ENCODE data around the gene IGF2BP3. TPM values are rescaled to one million over a fixed set of nuclear protein-coding genes. Genes with fewer than 3 reads are reported as not detected.
A peak's percentile ranks its signal among the peaks of the same experiment; 100 is the strongest.

The IGF2BP3 gene

DNA sequence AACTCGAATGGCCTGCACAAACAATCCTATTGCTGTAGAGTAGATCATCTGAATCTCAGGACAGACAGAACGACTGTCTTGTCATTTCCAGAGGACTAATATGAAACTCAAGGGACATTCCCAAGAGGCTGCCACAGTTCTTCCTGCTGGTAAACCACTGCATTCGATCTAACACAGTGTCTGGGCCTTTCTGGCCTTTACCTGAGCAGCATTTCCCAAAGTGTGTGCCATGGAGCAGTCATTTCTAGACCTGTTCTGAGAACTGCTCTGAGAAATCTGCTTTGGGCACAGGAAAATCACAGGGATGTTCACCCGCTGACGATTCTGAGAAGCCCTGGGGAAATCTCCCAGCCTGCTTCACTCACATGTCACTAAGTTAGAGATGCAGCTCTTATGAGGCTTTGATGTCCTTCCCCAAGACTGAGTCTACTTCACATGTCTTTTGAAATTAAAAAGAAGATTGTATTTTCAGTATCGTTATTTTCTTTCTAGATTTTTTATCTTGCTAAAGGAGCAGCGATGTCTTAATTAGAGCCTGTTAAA is 205.3 kb downstream of the IGF2BP3 start:
- no peak for DNase-seq
- Histone ChIP-seq H3K18ac (ENCODE audit: low read depth in 1 of 2, low read length in 2 of 2) (no peak overlapping the region), H3K4me1 (ENCODE audit: control insufficient read depth, insufficient read depth, low read depth, low read length) (no peaks in the 10 kb centered on the region), H3K27me3 (ENCODE audit: control insufficient read depth in 1 of 2, insufficient read depth in 1 of 2, low read length in 2 of 2) (no peaks in the 10 kb centered on the region), H3K79me1 (replicated peaks; ENCODE audit: low read length, poor library complexity, severe bottlenecking) (no peaks in the 10 kb centered on the region), H2BK15ac (ENCODE audit: low read depth, poor library complexity, severe bottlenecking) (no peak overlapping the region), H4K91ac (ENCODE audit: low read length) (no peak overlapping the region), H4K8ac (ENCODE audit: low read length) (no peak overlapping the region), H3K36me3 (ENCODE audit: control insufficient read depth in 1 of 2, insufficient read depth in 2 of 2, low read depth in 1 of 2, low read length in 2 of 2) (peaks cover 0 to 97% of the 10 kb centered on the region in 2 experiments), H3K9me3 (ENCODE audit: control insufficient read depth, low read length) (no peaks in the 10 kb centered on the region), H3K4me2 (ENCODE audit: low read length, poor library complexity, severe bottlenecking) (no peak overlapping the region), H2AK5ac (ENCODE audit: low read length, severe bottlenecking) (no peak overlapping the region), H3K23ac (ENCODE audit: low read length in 2 of 2) (no peak overlapping the region), H3K9ac (ENCODE audit: low read length) (no peak overlapping the region), H2BK120ac (ENCODE audit: low read depth, low read length) (no peak overlapping the region), H3K4ac (ENCODE audit: low read depth in 1 of 2, low read length in 2 of 2) (no peak overlapping the region), H2BK12ac (ENCODE audit: low read length in 2 of 2) (no peak overlapping the region), H3K14ac (ENCODE audit: low read length in 2 of 2) (no peak overlapping the region), H3K27ac (ENCODE audit: low read length, poor library complexity, severe bottlenecking) (no peak overlapping the region), H3K4me3 (ENCODE audit: insufficient read depth in 1 of 2, low read depth in 1 of 2, low read length in 2 of 2) (no peak overlapping the region), H2BK5ac (ENCODE audit: low read depth, low read length, poor library complexity, severe bottlenecking) (no peak overlapping the region), H2AFZ (ENCODE audit: low read depth, low read length) (no peak overlapping the region)
- WGBS = 85% methylated on average over 5 of the region's 7 CpGs

GRCh38 chr7:23261843-23262452 is 208.3 kb downstream of the IGF2BP3 start:
- no peak overlapping the region for H3K4ac ChIP-seq (ENCODE audit: low read depth in 1 of 2, low read length in 2 of 2)
- no peak overlapping the region for H3K4me2 ChIP-seq (ENCODE audit: low read length, poor library complexity, severe bottlenecking)
- no peak overlapping the region for H2BK15ac ChIP-seq (ENCODE audit: low read depth, poor library complexity, severe bottlenecking)
- no peak overlapping the region for H3K27ac ChIP-seq (ENCODE audit: low read length, poor library complexity, severe bottlenecking)
- peaks cover 0 to 97% of the 10 kb centered on the region in 2 experiments for H3K36me3 ChIP-seq (ENCODE audit: control insufficient read depth in 1 of 2, insufficient read depth in 2 of 2, low read depth in 1 of 2, low read length in 2 of 2)
- no peak overlapping the region for H3K14ac ChIP-seq (ENCODE audit: low read length in 2 of 2)
- DNase-seq = peak; percentile 74
- H3K27me3 ChIP-seq (ENCODE audit: control insufficient read depth in 1 of 2, insufficient read depth in 1 of 2, low read length in 2 of 2) = no peaks in the 10 kb centered on the region
- no peak overlapping the region for H2AFZ ChIP-seq (ENCODE audit: low read depth, low read length)
- no peak overlapping the region for H2AK5ac ChIP-seq (ENCODE audit: low read length, severe bottlenecking)
- H3K18ac ChIP-seq (ENCODE audit: low read depth in 1 of 2, low read length in 2 of 2) = no peak overlapping the region
- H4K91ac ChIP-seq (ENCODE audit: low read length) = no peak overlapping the region
- no peak overlapping the region for H3K4me3 ChIP-seq (ENCODE audit: insufficient read depth in 1 of 2, low read depth in 1 of 2, low read length in 2 of 2)
- no peaks in the 10 kb centered on the region for H3K79me1 ChIP-seq (replicated peaks; ENCODE audit: low read length, poor library complexity, severe bottlenecking)
- H3K23ac ChIP-seq (ENCODE audit: low read length in 2 of 2) = no peak overlapping the region
- no peak overlapping the region for H2BK5ac ChIP-seq (ENCODE audit: low read depth, low read length, poor library complexity, severe bottlenecking)
- 0% methylated on average over 1 of the region's 7 CpGs for WGBS
- H2BK120ac ChIP-seq (ENCODE audit: low read depth, low read length) = no peak overlapping the region
- H4K8ac ChIP-seq (ENCODE audit: low read length) = no peak overlapping the region
- H3K9me3 ChIP-seq (ENCODE audit: control insufficient read depth, low read length) = no peaks in the 10 kb centered on the region
- no peak overlapping the region for H3K9ac ChIP-seq (ENCODE audit: low read length)
- no peak overlapping the region for H2BK12ac ChIP-seq (ENCODE audit: low read length in 2 of 2)
- H3K4me1 ChIP-seq (ENCODE audit: control insufficient read depth, insufficient read depth, low read depth, low read length) = no peaks in the 10 kb centered on the region

- H3K14ac ChIP-seq (ENCODE audit: low read length in 2 of 2) = no peak overlapping the region
- H3K23ac ChIP-seq (ENCODE audit: low read length in 2 of 2) = no peak overlapping the region
- no peak overlapping the region for H3K4me3 ChIP-seq (ENCODE audit: insufficient read depth in 1 of 2, low read depth in 1 of 2, low read length in 2 of 2)
- H3K9ac ChIP-seq (ENCODE audit: low read length) = no peak overlapping the region
- no peak overlapping the region for H2AFZ ChIP-seq (ENCODE audit: low read depth, low read length)
- H2BK120ac ChIP-seq (ENCODE audit: low read depth, low read length) = no peak overlapping the region
- H3K27ac ChIP-seq (ENCODE audit: low read length, poor library complexity, severe bottlenecking) = no peak overlapping the region
- H4K8ac ChIP-seq (ENCODE audit: low read length) = no peak overlapping the region
- no peak overlapping the region for H3K4ac ChIP-seq (ENCODE audit: low read depth in 1 of 2, low read length in 2 of 2)
- no peak overlapping the region for H3K18ac ChIP-seq (ENCODE audit: low read depth in 1 of 2, low read length in 2 of 2)
- H3K27me3 ChIP-seq (ENCODE audit: control insufficient read depth in 1 of 2, insufficient read depth in 1 of 2, low read length in 2 of 2) = no peaks in the 10 kb centered on the region
- peaks cover 0 to 99% of the 10 kb centered on the region in 2 experiments for H3K36me3 ChIP-seq (ENCODE audit: control insufficient read depth in 1 of 2, insufficient read depth in 2 of 2, low read depth in 1 of 2, low read length in 2 of 2)
- no peak overlapping the region for H2AK5ac ChIP-seq (ENCODE audit: low read length, severe bottlenecking)
- H3K4me2 ChIP-seq (ENCODE audit: low read length, poor library complexity, severe bottlenecking) = no peak overlapping the region
- DNase-seq = no peak
- no peak overlapping the region for H2BK5ac ChIP-seq (ENCODE audit: low read depth, low read length, poor library complexity, severe bottlenecking)
- WGBS = 83% methylated on average over 8 of the region's 10 CpGs
- H3K4me1 ChIP-seq (ENCODE audit: control insufficient read depth, insufficient read depth, low read depth, low read length) = no peaks in the 10 kb centered on the region
- H4K91ac ChIP-seq (ENCODE audit: low read length) = no peak overlapping the region
- H3K9me3 ChIP-seq (ENCODE audit: control insufficient read depth, low read length) = no peaks in the 10 kb centered on the region
- H2BK12ac ChIP-seq (ENCODE audit: low read length in 2 of 2) = no peak overlapping the region
- no peak overlapping the region for H2BK15ac ChIP-seq (ENCODE audit: low read depth, poor library complexity, severe bottlenecking)
- no peaks in the 10 kb centered on the region for H3K79me1 ChIP-seq (replicated peaks; ENCODE audit: low read length, poor library complexity, severe bottlenecking)
Observed at GRCh38 chr7:23260371-23260770, 209.9 kb downstream of the IGF2BP3 start.

Small RNAs within 50 kb of the gene (small RNA-seq; reads per million reads assigned to genes)
- gene AC079780.1 (ENCODE audit: low read depth) (not detected), gene RF00019 (ENCODE audit: low read depth) (not detected), gene RNU7-143P (ENCODE audit: low read depth) (not detected), gene SNORD65C (ENCODE audit: low read depth) (not detected)

Measured in mesenchymal stem cell (in vitro differentiated cells and primary cell).